ENCODE data around the gene RAVER2. TPM values are rescaled to one million over a fixed set of nuclear protein-coding genes. Genes with fewer than 3 reads are reported as not detected.

The RAVER2 gene
- total and polyA plus RNA-seq, 2 experiments from 2014 or later, result 0.63 to 2.4 TPM

- Histone ChIP-seq H2AFZ (no peak overlapping the region), H3K9me2 (ENCODE audit: insufficient read depth) (no peaks in the 10 kb centered on the region), H3K27me3 (replicated peaks; ENCODE audit: insufficient read depth) (no peaks in the 10 kb centered on the region), H3K9me3 (ENCODE audit: low read depth) (no peaks in the 10 kb centered on the region), H3K79me2 (ENCODE audit: insufficient read depth) (no peaks in the 10 kb centered on the region), H3K4me3 (no peak overlapping the region), H3K4me2 (ENCODE audit: unreplicated experiment) (no peak overlapping the region), H4K20me1 (ENCODE audit: insufficient read depth) (no peaks in the 10 kb centered on the region), H3K9ac (no peak overlapping the region), H3F3A (ENCODE audit: insufficient read depth) (no peaks in the 10 kb centered on the region; the same call in 1 of the 2 replicates), H3K27ac (no peak overlapping the region), H3K4me1 (ENCODE audit: insufficient read depth) (0 out of 2 replicates have a peak, but pooled peaks cover 4% of the 10 kb centered on the region), H3K36me3 (ENCODE audit: low read depth) (no peaks in the 10 kb centered on the region)
- no peak for DNase-seq
- 92 to 97% methylated on average over 5 of the region's 5 CpGs for WGBS, 2 experiments (ENCODE audit: low coverage in 1 of 2, low lambda C conversion rate in 2 of 2, missing lambda C conversion rate in 2 of 2)
- in situ Hi-C loops (cut with MboI), result no loop called here
- TF ChIP-seq EZH2phosphoT487 (IDR thresholded peaks at IDR 0.05; ENCODE audit: insufficient read depth, low read depth) (no peak), EZH2 (IDR thresholded peaks at IDR 0.05; ENCODE audit: insufficient read depth, poor library complexity, severe bottlenecking) (no peak)
Observed at GRCh38 chr1:64748706-64749105, 3.8 kb downstream of the RAVER2 start.

GRCh38 chr1:64750092-64750491 lies 5.2 kb downstream of the RAVER2 start:
- Histone ChIP-seq H3K9me2 (ENCODE audit: insufficient read depth) (no peaks in the 10 kb centered on the region), H3K9me3 (ENCODE audit: low read depth) (no peaks in the 10 kb centered on the region), H3K79me2 (ENCODE audit: insufficient read depth) (no peaks in the 10 kb centered on the region), H3K27me3 (replicated peaks; ENCODE audit: insufficient read depth) (no peaks in the 10 kb centered on the region), H3K4me2 (ENCODE audit: unreplicated experiment) (no peak overlapping the region), H3K9ac (no peak overlapping the region), H4K20me1 (ENCODE audit: insufficient read depth) (no peaks in the 10 kb centered on the region), H3K36me3 (ENCODE audit: low read depth) (no peaks in the 10 kb centered on the region), H2AFZ (no peak overlapping the region), H3F3A (ENCODE audit: insufficient read depth) (no peaks in the 10 kb centered on the region; the same call in 1 of the 2 replicates), H3K27ac (no peak overlapping the region), H3K4me3 (no peak overlapping the region), H3K4me1 (ENCODE audit: insufficient read depth) (no peaks in the 10 kb centered on the region)
- TF ChIP-seq EZH2phosphoT487 (IDR thresholded peaks at IDR 0.05; ENCODE audit: insufficient read depth, low read depth) (no peak), EZH2 (IDR thresholded peaks at IDR 0.05; ENCODE audit: insufficient read depth, poor library complexity, severe bottlenecking) (no peak)
- WGBS, 2 experiments (ENCODE audit: low coverage in 1 of 2, low lambda C conversion rate in 2 of 2, missing lambda C conversion rate in 2 of 2), result 20 to 21% methylated on average over 1 of the region's 1 CpG
- no peak for DNase-seq
- in situ Hi-C loops (cut with MboI), result no loop called here

GRCh38 chr1:64750875-64751274 lies 6.0 kb downstream of the RAVER2 start:
- no peaks in the 10 kb centered on the region for H3K4me1 ChIP-seq (ENCODE audit: insufficient read depth)
- H4K20me1 ChIP-seq (ENCODE audit: insufficient read depth), result no peaks in the 10 kb centered on the region
- H3K9ac ChIP-seq, result no peak overlapping the region
- H3K9me3 ChIP-seq (ENCODE audit: low read depth), result no peaks in the 10 kb centered on the region
- no peaks in the 10 kb centered on the region for H3K36me3 ChIP-seq (ENCODE audit: low read depth)
- H3K4me2 ChIP-seq (ENCODE audit: unreplicated experiment), result no peak overlapping the region
- H2AFZ ChIP-seq, result no peak overlapping the region
- H3K9me2 ChIP-seq (ENCODE audit: insufficient read depth), result no peaks in the 10 kb centered on the region
- H3K27me3 ChIP-seq (replicated peaks; ENCODE audit: insufficient read depth), result no peaks in the 10 kb centered on the region
- no peak for DNase-seq
- H3F3A ChIP-seq (ENCODE audit: insufficient read depth), result no peaks in the 10 kb centered on the region; the same call in 1 of the 2 replicates
- no peak for TF ChIP-seq EZH2phosphoT487 (IDR thresholded peaks at IDR 0.05; ENCODE audit: insufficient read depth, low read depth)
- no peak for TF ChIP-seq EZH2 (IDR thresholded peaks at IDR 0.05; ENCODE audit: insufficient read depth, poor library complexity, severe bottlenecking)
- in situ Hi-C loops (cut with MboI), result no loop called here
- H3K4me3 ChIP-seq, result no peak overlapping the region
- H3K79me2 ChIP-seq (ENCODE audit: insufficient read depth), result no peaks in the 10 kb centered on the region
- H3K27ac ChIP-seq, result no peak overlapping the region

GRCh38 chr1:64754173-64754572 lies 9.3 kb downstream of the RAVER2 start:
- TF ChIP-seq EZH2phosphoT487 (IDR thresholded peaks at IDR 0.05; ENCODE audit: insufficient read depth, low read depth) (no peak), EZH2 (IDR thresholded peaks at IDR 0.05; ENCODE audit: insufficient read depth, poor library complexity, severe bottlenecking) (no peak)
- Histone ChIP-seq H3K36me3 (ENCODE audit: low read depth) (no peaks in the 10 kb centered on the region), H2AFZ (no peak overlapping the region), H3K4me2 (ENCODE audit: unreplicated experiment) (no peak overlapping the region), H3K9me2 (ENCODE audit: insufficient read depth) (no peaks in the 10 kb centered on the region), H3F3A (ENCODE audit: insufficient read depth) (no peaks in the 10 kb centered on the region), H3K79me2 (ENCODE audit: insufficient read depth) (no peaks in the 10 kb centered on the region), H3K4me1 (ENCODE audit: insufficient read depth) (no peaks in the 10 kb centered on the region), H3K9ac (no peak overlapping the region), H3K4me3 (no peak overlapping the region), H4K20me1 (ENCODE audit: insufficient read depth) (no peaks in the 10 kb centered on the region), H3K27me3 (replicated peaks; ENCODE audit: insufficient read depth) (no peaks in the 10 kb centered on the region), H3K9me3 (ENCODE audit: low read depth) (no peaks in the 10 kb centered on the region), H3K27ac (no peak overlapping the region)
- in situ Hi-C loops (cut with MboI), result no loop called here
- WGBS, 2 experiments (ENCODE audit: low coverage in 1 of 2, low lambda C conversion rate in 2 of 2, missing lambda C conversion rate in 2 of 2), result 92 to 95% methylated on average over 3 of the region's 3 CpGs
- no peak for DNase-seq

- Histone ChIP-seq H3K4me3 (no peak overlapping the region), H3K4me1 (ENCODE audit: insufficient read depth) (no peaks in the 10 kb centered on the region), H3F3A (ENCODE audit: insufficient read depth) (no peaks in the 10 kb centered on the region), H3K9me2 (ENCODE audit: insufficient read depth) (no peaks in the 10 kb centered on the region), H3K9me3 (ENCODE audit: low read depth) (no peaks in the 10 kb centered on the region), H3K27me3 (replicated peaks; ENCODE audit: insufficient read depth) (no peaks in the 10 kb centered on the region), H3K9ac (no peak overlapping the region), H3K27ac (no peak overlapping the region), H3K79me2 (ENCODE audit: insufficient read depth) (no peaks in the 10 kb centered on the region), H3K4me2 (ENCODE audit: unreplicated experiment) (no peak overlapping the region), H2AFZ (no peak overlapping the region), H3K36me3 (ENCODE audit: low read depth) (no peaks in the 10 kb centered on the region), H4K20me1 (ENCODE audit: insufficient read depth) (no peaks in the 10 kb centered on the region)
- DNase-seq, result no peak
- no peak for TF ChIP-seq EZH2phosphoT487 (IDR thresholded peaks at IDR 0.05; ENCODE audit: insufficient read depth, low read depth)
- WGBS, 2 experiments (ENCODE audit: low coverage in 1 of 2, low lambda C conversion rate in 2 of 2, missing lambda C conversion rate in 2 of 2), result 69 to 80% methylated on average over 2 of the region's 2 CpGs
- in situ Hi-C loops (cut with MboI), result no loop called here
Observed at GRCh38 chr1:64755361-64755760, 10.5 kb downstream of the RAVER2 start.

Measured in GM23248 (cell line).